Activated CD8-positive, alpha-beta memory T cell treated with anti-CD3 and anti-CD28 coated beads for 24 hours (primary cell): ENCODE data around the gene AGBL4.

Source experiments
- DNase-seq: peaks from one replicate; pipeline ENCODE4 v3.0.0-alpha.2; 2020

Gene AGBL4

GRCh38 chr1:48749068-48749467 lies 1274.7 kb downstream of the AGBL4 start:
- DNase-seq: no peak

DNA sequence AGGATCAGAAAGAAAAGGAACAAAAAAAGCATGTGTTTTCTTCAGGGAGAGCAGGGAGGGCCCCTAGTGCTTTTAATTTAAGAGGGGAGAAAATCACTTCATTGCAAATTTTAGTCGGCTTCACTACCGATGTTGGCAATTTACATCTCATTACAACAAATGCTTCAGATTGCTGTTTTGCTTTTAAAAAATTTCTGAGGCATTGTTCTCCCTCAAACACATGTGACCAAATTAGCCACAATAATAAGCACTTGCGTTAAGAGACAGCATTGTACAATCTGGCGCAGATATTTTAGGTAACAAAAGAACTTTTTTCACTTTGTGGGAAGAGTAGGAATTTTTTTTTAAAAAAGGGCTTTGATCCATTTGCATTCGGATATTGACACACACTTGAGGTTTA lies 1276.8 kb downstream of the AGBL4 start:
- no peak for DNase-seq

DNA sequence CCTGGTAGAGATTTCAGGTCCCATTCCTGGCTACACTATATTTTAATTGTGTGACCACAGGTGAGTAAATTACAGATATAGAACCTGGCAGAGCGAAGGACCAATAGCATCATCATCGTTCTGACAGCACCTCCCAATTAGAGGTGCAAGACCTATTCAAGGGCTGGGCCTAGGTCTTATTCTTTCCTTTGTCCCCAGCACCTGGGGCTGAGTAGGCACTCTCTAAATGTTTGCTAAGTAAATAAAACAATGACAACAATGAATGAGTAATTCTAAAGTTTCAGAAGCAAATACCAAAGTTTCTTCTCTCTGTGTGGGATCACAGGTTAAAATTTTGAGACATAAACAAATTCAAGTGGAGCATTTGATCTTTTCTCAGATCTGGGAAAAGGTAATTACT lies 1279.7 kb downstream of the AGBL4 start:
- no peak for DNase-seq

DNA sequence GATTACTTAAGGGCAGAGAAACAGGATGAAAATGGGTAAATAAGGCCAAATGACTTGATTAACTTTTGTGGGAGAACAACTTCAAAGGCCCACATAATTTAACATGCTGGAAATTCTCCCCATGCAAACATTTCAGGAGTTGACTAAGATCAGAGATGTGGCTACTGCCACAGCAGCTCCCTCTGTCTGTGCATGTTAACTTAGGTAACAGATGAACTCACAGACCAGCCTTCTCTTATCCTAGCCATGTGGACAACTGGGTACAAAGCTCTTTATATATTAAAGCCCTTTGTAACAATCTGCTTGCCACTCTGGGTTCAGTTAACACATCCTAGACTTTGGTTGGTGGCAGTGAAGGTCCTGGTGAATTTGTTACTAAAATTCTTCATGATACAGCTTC lies 1280.3 kb downstream of the AGBL4 start:
- DNase-seq: no peak

- DNase-seq: no peak
Observed at GRCh38 chr1:48741380-48741779, 1282.4 kb downstream of the AGBL4 start.

- no peak for DNase-seq
Observed at GRCh38 chr1:48740621-48741020, 1283.1 kb downstream of the AGBL4 start.

- no peak for DNase-seq
Observed at GRCh38 chr1:48739091-48739490, 1284.7 kb downstream of the AGBL4 start.

DNA sequence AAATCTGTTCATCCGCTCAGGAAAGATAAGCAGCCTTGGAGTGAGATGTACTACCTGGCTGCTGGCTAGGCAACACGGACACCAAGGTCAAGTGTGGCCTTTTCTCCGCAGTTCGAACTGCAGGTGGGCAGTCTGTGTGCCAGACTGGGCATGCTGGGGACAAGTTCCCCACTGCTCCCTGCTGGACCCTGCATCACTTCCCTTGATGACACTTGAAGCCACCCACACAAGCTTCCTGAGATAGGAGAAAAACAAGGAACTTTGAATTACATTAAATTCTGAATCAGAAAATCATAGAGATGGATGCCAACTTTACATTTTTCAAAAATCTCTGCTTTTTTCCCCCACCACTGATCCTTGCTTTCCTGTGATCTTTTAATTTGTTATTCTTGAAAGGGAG lies 1285.4 kb downstream of the AGBL4 start:
- DNase-seq: no peak

DNA sequence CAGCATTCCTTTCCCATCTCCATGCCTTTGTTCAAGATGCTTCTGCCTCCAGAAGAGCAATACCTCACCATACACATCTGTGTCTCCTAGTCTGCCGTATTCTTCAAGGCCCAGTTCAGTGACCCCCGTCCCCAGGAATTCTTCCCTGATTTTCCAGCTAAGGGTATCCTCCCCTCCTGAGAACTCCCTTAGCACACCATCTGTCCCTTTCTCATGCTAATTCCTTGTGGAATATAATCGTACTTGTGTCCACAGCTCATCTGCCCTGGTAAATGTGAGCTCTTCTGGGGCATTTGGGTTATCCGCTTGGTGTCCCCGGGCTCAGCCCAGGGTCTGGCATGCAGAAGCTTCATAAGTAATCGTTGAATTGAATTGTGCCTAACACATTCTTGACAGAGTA lies 1288.0 kb downstream of the AGBL4 start:
- no peak for DNase-seq

DNA sequence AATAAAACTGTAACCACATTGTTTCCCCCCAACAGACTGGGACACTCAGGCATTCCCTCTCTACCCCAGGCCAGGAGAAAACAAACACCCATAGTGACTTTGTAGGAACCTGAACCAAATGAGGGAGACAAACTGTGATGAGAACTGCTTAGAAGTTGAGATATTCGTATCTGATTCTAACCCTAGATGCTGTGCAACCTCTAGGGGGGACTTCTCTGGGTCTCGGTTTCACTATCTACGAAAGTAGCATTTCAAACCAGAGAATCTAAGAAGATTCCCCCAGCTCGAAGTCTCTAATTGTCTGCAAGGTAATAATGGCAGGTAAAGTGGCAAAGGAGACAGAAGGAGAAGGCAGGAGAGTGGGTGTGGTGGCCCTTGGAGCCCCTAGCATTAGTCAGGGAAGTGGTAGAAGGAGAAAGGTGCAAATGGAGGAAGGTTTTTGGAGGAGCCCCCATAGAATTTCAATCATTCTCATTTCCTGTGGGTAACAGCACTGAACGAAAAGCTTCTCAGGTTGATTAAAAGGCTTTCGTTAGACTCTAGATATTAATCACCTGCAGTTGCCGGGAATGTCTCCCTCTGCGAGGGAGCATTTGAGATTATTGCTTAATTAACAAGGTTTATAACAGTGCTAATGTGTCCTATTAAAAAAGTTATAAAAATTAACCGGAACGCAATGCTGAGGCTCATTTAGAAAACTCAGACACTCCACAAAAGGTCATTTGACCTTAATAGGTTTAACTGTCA lies 1293.4 kb downstream of the AGBL4 start:
- no peak for DNase-seq

DNA sequence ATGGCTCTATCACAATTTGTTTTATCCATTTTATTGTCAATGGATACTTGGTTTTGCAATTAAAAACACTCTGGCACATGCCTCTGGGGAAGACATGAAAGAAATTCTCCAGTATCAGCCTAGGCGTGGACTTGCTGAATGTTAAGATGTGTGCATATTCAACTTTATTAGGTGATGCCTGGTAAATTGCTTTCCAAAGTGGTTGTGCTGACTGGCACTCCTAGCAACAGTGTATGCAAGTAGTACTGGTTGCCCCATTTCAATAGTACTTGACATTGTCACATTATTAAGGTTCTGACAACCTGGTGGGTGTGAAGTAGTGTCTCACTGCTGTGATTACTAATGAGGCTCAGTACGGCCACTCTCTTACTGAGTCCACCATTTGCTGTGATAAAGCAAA lies 1295.2 kb downstream of the AGBL4 start:
- no peak for DNase-seq

DNA sequence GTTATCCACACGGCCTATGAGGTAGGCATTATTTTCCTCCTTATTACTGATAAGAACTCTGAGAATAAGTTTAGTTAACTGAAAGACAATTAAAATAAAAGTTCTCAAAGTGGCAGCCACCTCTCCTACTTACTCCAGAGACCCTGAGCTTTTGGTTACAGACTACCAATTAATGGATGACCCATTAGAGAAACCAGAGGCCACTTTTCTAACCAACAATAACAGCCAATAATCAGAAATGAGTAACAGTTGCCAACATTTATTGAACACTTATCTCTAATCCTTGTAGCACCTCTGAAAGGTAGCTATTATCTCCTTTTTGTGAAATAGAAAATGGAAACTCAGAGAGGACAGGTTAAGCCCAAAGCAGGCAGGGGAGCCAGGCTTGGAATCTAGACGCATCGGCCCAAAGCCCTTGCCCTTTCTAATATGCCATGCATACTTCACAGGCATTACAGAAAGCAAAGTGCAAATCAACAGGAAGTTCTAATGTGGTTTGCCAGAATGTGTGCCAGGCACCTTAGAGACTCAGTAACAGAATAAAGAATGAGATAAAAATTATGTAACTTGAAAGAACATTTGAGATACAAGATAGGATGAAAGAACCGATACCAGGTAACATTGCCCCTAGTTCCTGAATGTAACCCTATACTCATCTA lies 1297.1 kb downstream of the AGBL4 start:
- DNase-seq: no peak

DNA sequence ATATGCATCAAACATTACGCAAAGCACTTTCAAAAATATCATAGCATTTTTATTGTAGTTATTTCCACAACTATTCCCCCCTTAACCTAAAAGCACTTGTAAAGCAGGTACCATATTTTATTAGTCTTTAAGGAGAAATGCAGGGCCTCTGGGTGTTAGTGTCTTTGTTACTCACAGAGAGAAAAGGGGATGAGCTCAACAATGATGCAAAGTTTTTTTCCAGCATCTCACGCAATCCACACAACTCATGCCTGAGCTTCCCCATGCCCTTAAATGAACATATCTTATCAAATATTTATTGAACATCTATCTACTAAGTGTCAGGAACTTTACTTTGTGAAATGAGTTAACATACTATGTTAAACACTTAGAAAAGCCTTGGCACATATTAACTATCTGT lies 1297.6 kb downstream of the AGBL4 start:
- DNase-seq: no peak

- DNase-seq: no peak
Observed at GRCh38 chr1:48725341-48726046, 1298.3 kb downstream of the AGBL4 start.

GRCh38 chr1:48720929-48721328 lies 1302.8 kb downstream of the AGBL4 start:
- DNase-seq: no peak

- no peak for DNase-seq
Observed at GRCh38 chr1:48718705-48719104, 1305.0 kb downstream of the AGBL4 start.

DNA sequence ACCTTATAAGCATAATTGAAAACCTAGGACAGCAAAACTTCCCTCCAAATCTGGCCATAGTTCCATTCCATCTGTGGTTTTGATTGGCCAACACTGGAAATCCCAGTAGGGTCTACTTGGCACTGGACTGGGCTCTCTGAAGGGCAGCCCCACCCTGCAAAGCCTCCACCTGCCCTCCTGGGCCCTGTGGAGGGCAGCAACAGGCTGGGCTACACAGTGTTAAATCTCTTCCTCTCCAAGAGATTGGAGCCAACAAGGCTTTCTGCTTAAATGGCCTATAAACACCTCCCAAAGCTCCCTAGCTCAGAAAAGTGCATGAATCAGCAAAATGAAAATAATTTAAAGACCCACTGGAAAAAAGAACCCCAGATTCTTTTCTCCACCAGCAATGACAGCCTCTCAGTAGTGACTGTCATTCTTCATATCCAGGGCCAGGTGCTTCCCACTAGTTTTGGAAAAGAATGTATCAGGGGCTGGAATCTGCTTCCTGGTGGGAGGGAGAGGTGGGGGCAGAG lies 1305.6 kb downstream of the AGBL4 start:
- no peak for DNase-seq

- no peak for DNase-seq
Observed at GRCh38 chr1:48717082-48717481, 1306.7 kb downstream of the AGBL4 start.

DNA sequence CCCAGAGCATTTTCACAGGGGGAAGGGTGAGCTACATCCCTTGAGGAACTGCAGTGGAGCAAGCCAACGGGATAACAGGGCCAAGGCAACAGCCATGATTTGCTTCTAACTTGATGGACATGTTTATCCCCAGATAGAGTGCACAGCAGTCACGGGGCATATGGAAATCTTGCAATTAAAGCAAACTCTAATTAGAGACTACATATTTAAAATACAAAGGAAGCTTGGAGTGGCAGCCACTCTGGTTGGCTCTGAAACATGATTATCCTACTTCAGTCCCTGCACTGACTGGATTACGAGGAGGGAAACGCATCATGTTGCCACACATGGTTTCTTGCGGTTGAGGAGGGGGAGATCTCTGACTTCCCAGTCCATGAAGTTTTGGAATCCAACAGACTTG lies 1307.8 kb downstream of the AGBL4 start:
- DNase-seq: no peak

GRCh38 chr1:48710915-48711314 lies 1312.8 kb downstream of the AGBL4 start:
- no peak for DNase-seq

DNA sequence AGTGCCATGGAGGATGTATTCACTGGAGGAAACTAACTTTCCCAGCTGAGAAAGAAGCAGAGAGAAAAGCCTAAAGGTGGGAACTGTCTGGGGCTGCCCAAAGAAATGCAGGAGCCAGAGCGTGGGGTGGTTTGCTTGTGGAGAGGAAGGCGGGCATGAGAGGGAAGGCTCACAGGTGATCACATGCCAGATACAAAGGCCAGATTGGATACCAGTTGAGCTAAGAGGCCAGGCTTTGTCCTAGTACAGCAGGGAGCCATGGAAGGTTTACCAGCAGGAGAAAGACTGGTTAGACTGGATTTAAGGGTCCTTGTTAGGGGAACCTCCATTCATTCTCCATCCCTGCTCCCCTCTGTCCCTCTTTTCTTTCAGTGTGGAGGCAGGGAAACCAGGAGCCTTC lies 1313.4 kb downstream of the AGBL4 start:
- no peak for DNase-seq

GRCh38 chr1:48704736-48705135 lies 1319.0 kb downstream of the AGBL4 start:
- DNase-seq: no peak

DNA sequence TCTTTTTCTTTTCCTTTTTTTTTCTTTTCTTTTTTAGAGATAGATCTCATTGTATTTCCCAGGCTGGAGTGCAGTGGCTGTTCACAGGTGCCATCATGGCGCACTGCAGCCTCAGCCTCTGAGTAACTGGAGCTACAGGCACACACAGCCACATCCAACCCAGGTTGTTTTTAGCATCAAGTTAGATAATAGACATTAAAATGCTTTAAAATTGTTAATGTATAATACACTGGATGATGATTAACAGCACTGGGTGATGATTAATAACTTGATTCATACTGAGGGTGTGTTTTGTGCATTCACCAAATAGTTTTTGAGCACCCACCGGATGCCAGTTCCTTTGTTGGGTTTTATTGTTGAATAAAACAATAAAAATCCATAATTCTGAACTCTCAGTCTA lies 1322.3 kb downstream of the AGBL4 start:
- DNase-seq: no peak
